Neural crest cell (in vitro differentiated cells): ENCODE data around the gene THG1L. TPM values are rescaled to one million over a fixed set of nuclear protein-coding genes. Genes with fewer than 3 reads are reported as not detected.

Source experiments
- DNase-seq: peaks from one replicate; pipeline ENCODE4 v3.0.0; 2021; ENCODE audit warnings: low read depth, mixed read lengths, low spot score
- H3K27ac Mint-ChIP-seq: one replicate; pipeline ENCODE4 v1.8.0; 2021; ENCODE audit warnings: mild to moderate bottlenecking, mixed read lengths; ENCODE audit not compliant: unreplicated experiment
- H3K27me3 Mint-ChIP-seq: 2 replicates; pipeline ENCODE4 v1.8.0; 2021; ENCODE audit warnings: low read depth, mild to moderate bottlenecking, mixed read lengths
- H3K36me3 Mint-ChIP-seq: 2 replicates; pipeline ENCODE4 v1.8.0; 2021; ENCODE audit warnings: low read depth, mild to moderate bottlenecking, mixed read lengths
- H3K4me1 Mint-ChIP-seq: 2 replicates; pipeline ENCODE4 v1.8.0; 2021; ENCODE audit warnings: mixed read lengths
- H3K4me3 Mint-ChIP-seq: one replicate; pipeline ENCODE4 v1.8.0; 2021; ENCODE audit warnings: mild to moderate bottlenecking, mixed read lengths
- H3K9me3 Mint-ChIP-seq: 2 replicates; pipeline ENCODE4 v1.8.0; 2021; ENCODE audit warnings: mixed read lengths
- CTCF ChIP-seq: fragments of 200-600 bp; sonication (generic); conservative IDR thresholded peaks from 2 replicates; pipeline ENCODE4 v1.5.0; 2021; ENCODE audit warnings: antibody characterized with exemption, mild to moderate bottlenecking
- total RNA-seq: library from RNA; stranded (reverse); gene quantifications from 2 replicates; pipeline ENCODE4 v1.2.1, GENCODE V29; 2021

THG1L gene
- total RNA-seq, 1 donor from 2014 or later, result 19.5 TPM

DNA sequence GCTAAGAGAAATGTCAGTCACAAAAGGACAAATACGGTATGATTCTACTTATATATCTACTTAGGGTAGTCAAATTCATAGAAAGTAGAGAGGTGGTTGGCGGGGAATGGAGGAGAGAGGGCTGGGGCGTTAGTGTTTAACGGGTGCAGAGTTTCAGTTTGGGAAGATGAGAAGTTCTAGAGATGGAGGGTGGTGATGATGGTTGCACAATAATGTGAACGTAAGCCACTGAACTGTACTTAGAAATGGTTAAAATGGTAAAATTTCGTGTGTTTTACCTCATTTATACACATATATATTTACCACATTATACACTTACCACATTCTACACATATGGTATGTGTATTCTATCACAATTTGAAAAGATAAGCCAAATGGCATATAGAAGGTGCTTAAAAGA lies 48.0 kb downstream of the THG1L start:
- no peak for TF ChIP-seq CTCF

DNA sequence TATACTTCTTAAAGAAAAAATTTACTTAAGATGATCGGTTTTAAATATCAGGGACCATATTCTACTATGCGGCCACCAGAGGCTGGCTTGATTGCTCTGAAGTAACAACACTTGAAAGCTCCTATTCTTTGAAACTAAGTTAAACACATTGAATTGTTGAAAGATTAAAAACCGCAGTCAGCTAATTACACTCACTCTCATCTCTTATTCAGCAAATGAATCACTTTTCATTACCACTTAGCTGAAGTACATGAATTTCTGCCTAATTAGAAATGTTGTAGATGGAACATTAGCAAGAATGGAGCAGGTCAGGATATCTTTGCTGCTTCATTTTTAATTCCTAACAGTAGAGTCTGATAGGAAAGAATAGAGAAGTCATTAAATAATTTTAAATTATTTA lies 54.6 kb downstream of the THG1L start:
- no peak overlapping the region for H3K27ac Mint-ChIP-seq
- TF ChIP-seq CTCF, result no peak
- H3K9me3 Mint-ChIP-seq, result no peaks in the 10 kb centered on the region
- no peak overlapping the region for H3K4me3 Mint-ChIP-seq
- H3K27me3 Mint-ChIP-seq, result no peaks in the 10 kb centered on the region
- no peak for DNase-seq
- H3K36me3 Mint-ChIP-seq, result peaks cover 7% of the 10 kb centered on the region
- H3K4me1 Mint-ChIP-seq, result no peaks in the 10 kb centered on the region

More for the DNA sequence above, 48.0 kb downstream of the THG1L start:
- Mint-ChIP-seq H3K4me1 (no peaks in the 10 kb centered on the region), H3K36me3 (peaks cover 2% of the 10 kb centered on the region), H3K9me3 (no peaks in the 10 kb centered on the region), H3K27me3 (no peaks in the 10 kb centered on the region), H3K27ac (no peak overlapping the region), H3K4me3 (no peak overlapping the region)
- no peak for DNase-seq

Other genes with a start within 250 kb of the THG1L start
- 9.1 and 11.3 TPM in 2 replicates for gene ADAM19, start 155.6 kb upstream of the THG1L start, total RNA-seq
- gene SOX30, start 79.0 kb upstream of the THG1L start, total RNA-seq, result not detected in 2 replicates
- gene C5orf52, start 59.9 kb upstream of the THG1L start, total RNA-seq, result not detected in 2 replicates
- gene LSM11, start 12.3 kb downstream of the THG1L start, total RNA-seq, result 10.4 and 11.3 TPM in 2 replicates
- 53.8 TPM in 2 replicates for gene CLINT1, start 127.7 kb downstream of the THG1L start, total RNA-seq